Endothelial cell of umbilical vein (primary cell): ENCODE data around the gene RAB3C. TPM values are rescaled to one million over a fixed set of nuclear protein-coding genes. Genes with fewer than 3 reads are reported as not detected.

ENCODE experiments used
- BruUV-seq: library from RNA; stranded (reverse); fragments of 400-500 nt; replicated peaks from 2 replicates; lab custom pipeline; 2021; lab: Mats Ljungman, UMichigan
- CTCF ChIA-PET: fragments of 300-600, 350-600 bp; sonication (Branson Sonifier 250); formaldehyde crosslinking; loops from one replicate; lab custom pipeline; 2021; ENCODE audit warnings: antibody characterized with exemption, inconsistent platforms; lab: Charles Lee
- POLR2A ChIA-PET: fragments of 300-600, 350-600 bp; sonication (Branson Sonifier 250); formaldehyde crosslinking; loops from one replicate; lab custom pipeline; 2021; ENCODE audit warnings: antibody characterized with exemption, inconsistent platforms; lab: Charles Lee
- DNase-seq: peaks from one replicate; pipeline ENCODE4 v3.0.0-alpha.2; 2011; ENCODE audit warnings: low read depth, low spot score
- FAIRE-seq: peaks from 2 replicates; lab custom pipeline; 2011; peaks lifted over from hg19 to GRCh38; lab: Jason Lieb, UNC
- H2AFZ ChIP-seq: 2 replicates; pipeline ENCODE4 v1.6.0; 2012; ENCODE audit warnings: low read depth, low read length, control low read depth, inconsistent platforms
- H3K27ac ChIP-seq: 2 replicates; pipeline ENCODE4 v1.5.1; 2011; ENCODE audit warnings: low read depth, mild to moderate bottlenecking, control low read depth, low read length, moderate library complexity; ENCODE audit not compliant: insufficient read depth
- H3K27me3 ChIP-seq, 2 experiments: 2 replicates each; pipeline versions ENCODE4 v1.6.0 to v1.6.1; 2011; ENCODE audit warnings: low read length in 2 of 2, mixed read lengths in 1 of 2; ENCODE audit not compliant: control insufficient read depth in 2 of 2, insufficient read depth in 2 of 2
- H3K36me3 ChIP-seq, 2 experiments: 2 replicates in 1 of 2; 3 replicates in 1 of 2; pipeline ENCODE4 v1.5.1; 2011; ENCODE audit warnings: low read length in 2 of 2, mild to moderate bottlenecking in 1 of 2, moderate library complexity in 1 of 2; ENCODE audit not compliant: control insufficient read depth in 2 of 2, insufficient read depth in 2 of 2; ENCODE audit errors: extremely low read depth in 1 of 2
- H3K4me1 ChIP-seq: 3 replicates; pipeline ENCODE4 v1.5.1; 2011; ENCODE audit warnings: mild to moderate bottlenecking, low read length; ENCODE audit not compliant: control insufficient read depth, insufficient read depth; ENCODE audit errors: extremely low read depth
- H3K4me2 ChIP-seq: 2 replicates; pipeline ENCODE4 v1.6.1; 2011; ENCODE audit warnings: low read length, control low read depth, mixed read lengths; ENCODE audit not compliant: insufficient read depth
- H3K4me3 ChIP-seq, 3 experiments: fragments of 200-600 bp in 1 of 3; sonication (generic), shearing (Covaris generic) in 1 of 3; replicated peaks in 1 of 3; 2 replicates each; pipeline ENCODE4 v1.5.1; 2011 to 2016; ENCODE audit warnings: control low read depth in 3 of 3, low read length in 3 of 3, mild to moderate bottlenecking in 2 of 3, inconsistent platforms in 1 of 3, low read depth in 1 of 3, moderate library complexity in 1 of 3; ENCODE audit not compliant: insufficient read depth in 1 of 3
- H3K79me2 ChIP-seq: 2 replicates; pipeline ENCODE4 v1.6.0; 2012; ENCODE audit warnings: low read length, inconsistent platforms; ENCODE audit not compliant: control insufficient read depth, insufficient read depth
- H3K9ac ChIP-seq: replicated peaks from 2 replicates; pipeline ENCODE3; 2011; ENCODE audit warnings: low read length, control low read depth; ENCODE audit not compliant: insufficient read depth; ENCODE audit errors: extremely low read depth
- H3K9me1 ChIP-seq: replicated peaks from 3 replicates; pipeline ENCODE4 v1.6.0; 2011; ENCODE audit warnings: mild to moderate bottlenecking, low read length; ENCODE audit not compliant: control insufficient read depth, insufficient read depth; ENCODE audit errors: extremely low read depth
- H3K9me3 ChIP-seq: replicated peaks from 2 replicates; pipeline ENCODE4 v1.5.1; 2012; ENCODE audit warnings: low read length, inconsistent platforms; ENCODE audit not compliant: control insufficient read depth, insufficient read depth
- H4K20me1 ChIP-seq: replicated peaks from 2 replicates; pipeline ENCODE3; 2011; ENCODE audit warnings: mild to moderate bottlenecking, low read length; ENCODE audit not compliant: control insufficient read depth, insufficient read depth; ENCODE audit errors: extremely low read depth
- EZH2 ChIP-seq: IDR thresholded peaks from 2 replicates; pipeline ENCODE4 v1.6.1; 2012; ENCODE audit warnings: borderline replicate concordance, low read depth, mild to moderate bottlenecking, moderate library complexity, low read length, inconsistent platforms; ENCODE audit not compliant: severe bottlenecking
- FOS ChIP-seq: IDR thresholded peaks from 2 replicates; pipeline ENCODE4 v1.6.1; 2011; ENCODE audit warnings: mild to moderate bottlenecking, low read length, moderate library complexity, borderline replicate concordance; ENCODE audit not compliant: insufficient read depth
- GATA2 ChIP-seq: IDR thresholded peaks from 2 replicates; pipeline ENCODE4 v1.7.0; 2011; ENCODE audit warnings: low read depth, mild to moderate bottlenecking, moderate library complexity, mixed read lengths, low read length; ENCODE audit not compliant: insufficient read length, insufficient read depth
- JUN ChIP-seq: IDR thresholded peaks from 2 replicates; pipeline ENCODE4 v1.6.1; 2011; ENCODE audit warnings: borderline replicate concordance, low read depth; ENCODE audit not compliant: insufficient read length, insufficient read depth
- MYC ChIP-seq: IDR thresholded peaks from one replicate; pipeline ENCODE4 v1.6.1; 2011; ENCODE audit warnings: mild to moderate bottlenecking, low read depth, low read length
- POLR2A ChIP-seq: IDR thresholded peaks from 2 replicates; pipeline ENCODE4 v1.6.1; 2012; ENCODE audit warnings: low read depth, mild to moderate bottlenecking, control low read depth, low read length
- POLR2AphosphoS5 ChIP-seq: IDR thresholded peaks from 2 replicates; pipeline ENCODE4 v1.6.1; 2012; ENCODE audit warnings: low read depth, mild to moderate bottlenecking, control low read depth, low read length, moderate library complexity; ENCODE audit not compliant: insufficient read depth
- dilution Hi-C: fragments of 300-500 bp; cut with MboI; formaldehyde crosslinking; loops from one replicate; pipeline ENCODE4 v1.15.0; 2019; ENCODE audit warnings: low sequenced_read_pairs; ENCODE audit not compliant: extremely low pct_ligation_motif_present
- intact Hi-C: fragments of 100-400 bp; cut with micrococcal nuclease; formaldehyde crosslinking; loops from one replicate; pipeline ENCODE4 v1.10.0; 2022
- polyA plus RNA-seq, 4 experiments: library from polyadenylated mRNA; depleted of rRNA in 3 of 4; stranded (reverse) in 3 of 4; unstranded in 1 of 4; fragments of >200 nt; gene quantifications; 2 replicates each; pipeline versions ENCODE4 v1.2.1 to v1.2.3, GENCODE V29; 2011 to 2012; ENCODE audit warnings: missing spikeins in 1 of 4
- total RNA-seq: library from RNA; stranded (reverse); gene quantifications from 2 replicates; pipeline ENCODE4 v1.2.3, GENCODE V29; 2021
- TF ChIP-seq, protein P1 (sequence below), 2 donors: IDR thresholded peaks; 1 replicate in 1 of 2; 2 replicates in 1 of 2; pipeline ENCODE4 v1.5.1; 2011; ENCODE audit warnings: low read length in 2 of 2, mild to moderate bottlenecking in 2 of 2, moderate library complexity in 2 of 2, control low read depth in 1 of 2, inconsistent platforms in 1 of 2, low read depth in 1 of 2; ENCODE audit not compliant: insufficient read depth in 1 of 2; ENCODE audit errors: extremely low read depth in 1 of 2
- TF ChIP-seq, protein P2 (sequence below): IDR thresholded peaks from 2 replicates; pipeline ENCODE4 v1.6.1; 2011; ENCODE audit not compliant: insufficient read depth, insufficient read length

The RAB3C gene
- total and polyA plus RNA-seq, 2 donors (not counting 3 experiments of a cell fraction or from before 2014, with no cell fraction given) = 0.04 to 0.66 TPM

DNA sequence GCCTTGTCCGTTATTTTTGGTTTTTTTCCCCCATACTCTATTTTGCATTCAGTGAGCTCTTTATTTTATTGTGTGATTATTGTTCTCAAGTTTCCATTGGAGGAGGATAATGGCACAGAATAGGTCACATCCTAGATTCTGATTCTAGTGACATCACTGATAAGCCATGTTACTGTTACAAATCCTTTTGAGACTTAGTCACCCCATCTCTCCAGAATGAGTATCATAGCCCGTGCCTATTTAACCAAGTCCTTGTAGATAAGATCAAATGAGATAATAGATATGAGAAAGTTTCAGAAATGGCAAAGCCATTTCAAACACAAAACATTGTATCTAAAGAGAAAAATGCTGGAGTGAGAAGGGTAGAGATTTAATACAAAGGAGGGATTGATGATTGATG lies 242.6 kb downstream of the RAB3C start:
- Histone ChIP-seq H3K27ac (no peak overlapping the region), H3K36me3 (no peaks in the 10 kb centered on the region), H3K4me2 (no peak overlapping the region), H3K4me3 (no peak overlapping the region), H3K4me1 (no peaks in the 10 kb centered on the region), H2AFZ (no peak overlapping the region), H3K9ac (no peak overlapping the region), H3K79me2 (no peaks in the 10 kb centered on the region), H3K9me1 (no peaks in the 10 kb centered on the region), H4K20me1 (no peaks in the 10 kb centered on the region), H3K9me3 (no peaks in the 10 kb centered on the region), H3K27me3 (peaks cover 0 to 5% of the 10 kb centered on the region in 2 experiments)
- DNase-seq (no peak), FAIRE-seq (no peak)
- intact Hi-C loops = no loop called here
- dilution Hi-C loops = no loop called here
- POLR2A ChIA-PET = no interaction called here
- TF ChIP-seq JUN = no peak
- no peak for TF ChIP-seq GATA2
- TF ChIP-seq, protein P1, sequence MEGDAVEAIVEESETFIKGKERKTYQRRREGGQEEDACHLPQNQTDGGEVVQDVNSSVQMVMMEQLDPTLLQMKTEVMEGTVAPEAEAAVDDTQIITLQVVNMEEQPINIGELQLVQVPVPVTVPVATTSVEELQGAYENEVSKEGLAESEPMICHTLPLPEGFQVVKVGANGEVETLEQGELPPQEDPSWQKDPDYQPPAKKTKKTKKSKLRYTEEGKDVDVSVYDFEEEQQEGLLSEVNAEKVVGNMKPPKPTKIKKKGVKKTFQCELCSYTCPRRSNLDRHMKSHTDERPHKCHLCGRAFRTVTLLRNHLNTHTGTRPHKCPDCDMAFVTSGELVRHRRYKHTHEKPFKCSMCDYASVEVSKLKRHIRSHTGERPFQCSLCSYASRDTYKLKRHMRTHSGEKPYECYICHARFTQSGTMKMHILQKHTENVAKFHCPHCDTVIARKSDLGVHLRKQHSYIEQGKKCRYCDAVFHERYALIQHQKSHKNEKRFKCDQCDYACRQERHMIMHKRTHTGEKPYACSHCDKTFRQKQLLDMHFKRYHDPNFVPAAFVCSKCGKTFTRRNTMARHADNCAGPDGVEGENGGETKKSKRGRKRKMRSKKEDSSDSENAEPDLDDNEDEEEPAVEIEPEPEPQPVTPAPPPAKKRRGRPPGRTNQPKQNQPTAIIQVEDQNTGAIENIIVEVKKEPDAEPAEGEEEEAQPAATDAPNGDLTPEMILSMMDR (IDR thresholded peaks at IDR 0.05; ENCODE audit: extremely low read depth in 1 of 2, insufficient read depth in 1 of 2, low read depth in 1 of 2, low read length in 2 of 2) = no peak
- TF ChIP-seq MYC = no peak
- no peak for TF ChIP-seq FOS
- TF ChIP-seq EZH2 = no peak
- TF ChIP-seq, protein P2, sequence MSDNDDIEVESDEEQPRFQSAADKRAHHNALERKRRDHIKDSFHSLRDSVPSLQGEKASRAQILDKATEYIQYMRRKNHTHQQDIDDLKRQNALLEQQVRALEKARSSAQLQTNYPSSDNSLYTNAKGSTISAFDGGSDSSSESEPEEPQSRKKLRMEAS = no peak
- TF ChIP-seq POLR2A = no peak
- TF ChIP-seq POLR2AphosphoS5 = no peak
- CTCF ChIA-PET = no interaction called here
- BruUV-seq = no TSS peak
